NCI-H1105 treated with DMSO at 0.1 percent for 48 hours (cell line): ENCODE results near the gene KDELR1.
A peak's percentile ranks its signal among the peaks of the same experiment; 100 is the strongest.

ENCODE experiments used
- DNase-seq: peaks from one replicate; lab custom pipeline; 2025; lab: John Stamatoyannopoulos, UW

Gene KDELR1

GRCh38 chr19:48371367-48371766 lies 20.0 kb downstream of the KDELR1 start:
- no peak for DNase-seq

DNA sequence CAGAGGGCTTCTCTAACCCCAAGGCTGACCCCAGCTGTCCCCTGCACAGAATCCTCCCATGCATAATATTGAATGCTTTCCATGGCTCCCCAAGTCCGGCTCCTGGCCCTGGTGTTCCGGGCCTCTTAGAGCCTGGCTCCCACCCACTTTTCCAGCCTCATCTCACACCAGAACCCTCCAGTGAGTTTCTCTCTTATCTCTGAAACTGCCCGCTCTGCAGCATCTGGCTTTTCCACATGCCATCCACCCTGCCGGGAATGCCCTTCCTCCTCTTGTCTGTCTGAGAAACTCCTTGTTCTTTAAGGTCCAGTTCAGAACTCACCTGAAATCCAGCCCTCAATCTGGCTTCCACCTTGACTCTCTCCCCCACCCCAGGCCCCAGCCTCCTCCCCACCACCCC lies 20.4 kb downstream of the KDELR1 start:
- no peak for DNase-seq

DNA sequence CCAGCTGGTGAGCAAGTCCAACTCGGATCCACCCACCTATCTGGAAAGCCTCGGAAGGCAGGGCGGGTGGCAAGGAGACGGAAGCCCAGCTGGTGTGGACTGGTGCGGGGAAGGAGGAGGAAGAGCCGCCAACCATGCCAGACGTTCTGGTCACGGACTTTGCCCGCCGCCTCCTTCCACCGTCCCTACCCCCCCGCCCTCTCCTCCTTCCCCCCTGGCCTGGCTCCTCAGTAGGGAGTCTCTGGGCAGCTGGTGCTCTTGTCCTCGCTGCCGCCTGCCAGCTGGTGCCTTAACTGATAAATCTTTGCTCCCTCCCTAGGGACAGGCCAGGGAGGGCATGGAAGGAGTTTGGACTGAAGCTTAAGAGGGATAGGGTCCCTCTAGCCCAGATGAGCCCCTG lies 22.4 kb downstream of the KDELR1 start:
- DNase-seq: no peak

GRCh38 chr19:48367855-48368254 lies 23.5 kb downstream of the KDELR1 start:
- no peak for DNase-seq

DNA sequence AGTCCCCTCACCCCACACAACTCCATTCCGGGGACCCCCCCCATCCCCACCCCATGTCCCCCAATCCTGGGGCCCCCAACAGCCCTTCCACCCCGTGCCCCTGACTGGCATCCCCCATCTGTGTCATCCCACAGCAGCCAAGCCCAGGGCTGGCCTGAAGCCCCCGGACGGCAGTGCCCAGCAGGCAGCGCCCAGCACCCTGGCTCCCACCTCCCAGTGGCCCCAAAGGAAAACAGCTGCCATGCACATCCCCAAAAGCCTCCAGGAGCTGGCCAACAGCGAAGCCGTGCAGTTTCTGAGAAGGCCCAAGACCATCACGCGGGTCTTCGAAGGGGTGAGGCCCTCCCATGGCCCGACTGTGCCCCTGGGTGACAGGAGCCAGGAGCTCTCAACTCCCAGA lies 25.7 kb downstream of the KDELR1 start:
- no peak for DNase-seq

DNA sequence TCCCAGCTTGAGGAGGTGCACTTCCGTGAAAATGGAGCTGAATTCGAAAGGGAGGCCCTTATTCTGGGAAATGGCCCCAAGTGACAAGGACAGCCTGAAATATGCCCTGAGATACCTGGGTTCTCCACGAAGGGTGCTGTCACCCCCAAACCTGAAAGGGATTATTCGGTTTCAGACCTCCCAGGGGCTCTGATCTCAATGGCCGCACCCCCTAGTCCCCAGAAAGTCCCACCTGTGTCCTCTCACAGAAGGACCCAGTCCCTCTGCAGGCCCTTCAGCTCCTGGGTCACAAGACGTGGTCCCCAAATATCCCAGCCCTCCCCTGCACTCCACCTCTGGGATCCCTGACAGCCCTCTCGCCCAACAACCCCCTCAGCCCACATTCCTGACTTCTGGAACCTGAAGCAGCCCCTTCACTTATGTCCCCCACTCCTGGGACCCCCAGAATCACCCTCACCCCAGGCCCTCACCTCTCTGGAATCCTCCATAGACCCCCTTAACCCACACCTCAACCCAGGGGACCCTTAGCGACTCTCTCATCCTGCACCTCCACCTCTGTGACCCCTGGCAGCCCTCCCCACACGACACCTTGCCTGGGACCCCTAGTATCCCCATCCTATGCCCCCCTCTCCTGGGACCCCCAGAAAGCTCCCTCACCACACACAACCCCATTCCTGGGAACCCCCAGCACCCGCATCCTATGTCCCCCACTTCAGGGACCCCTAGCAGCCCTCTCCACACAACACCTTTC lies 26.6 kb downstream of the KDELR1 start:
- DNase-seq: no peak

- peak; percentile 99 for DNase-seq
These were observed 27.3 kb downstream of the KDELR1 start, which contains the start of the genes SYNGR4 and TMEM143 for GRCh38 chr19:48363810-48364597. SYNGR4 (plus strand) TSS chr19:48364367; CDS start chr19:48365843, 1,476 bp downstream. TMEM143 (minus strand) TSS chr19:48363940; CDS start chr19:48363920, 20 bp downstream.

DNA sequence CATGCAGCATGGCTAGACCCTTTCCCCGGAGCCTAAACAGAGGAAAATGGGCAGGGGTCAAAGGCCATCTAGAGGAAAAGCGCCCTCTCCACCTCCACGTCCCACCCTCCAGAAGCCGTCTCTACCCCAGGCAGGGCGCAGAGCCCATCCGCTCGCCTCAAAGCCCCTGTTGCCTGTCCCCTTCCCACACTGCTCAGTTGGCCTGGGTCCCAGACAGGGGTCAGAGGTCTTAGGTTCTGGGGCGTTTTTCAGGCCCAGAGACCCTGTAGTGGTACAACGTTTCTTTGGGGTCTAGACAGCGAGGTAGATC lies 27.9 kb downstream of the KDELR1 start:
- DNase-seq: no peak

DNA sequence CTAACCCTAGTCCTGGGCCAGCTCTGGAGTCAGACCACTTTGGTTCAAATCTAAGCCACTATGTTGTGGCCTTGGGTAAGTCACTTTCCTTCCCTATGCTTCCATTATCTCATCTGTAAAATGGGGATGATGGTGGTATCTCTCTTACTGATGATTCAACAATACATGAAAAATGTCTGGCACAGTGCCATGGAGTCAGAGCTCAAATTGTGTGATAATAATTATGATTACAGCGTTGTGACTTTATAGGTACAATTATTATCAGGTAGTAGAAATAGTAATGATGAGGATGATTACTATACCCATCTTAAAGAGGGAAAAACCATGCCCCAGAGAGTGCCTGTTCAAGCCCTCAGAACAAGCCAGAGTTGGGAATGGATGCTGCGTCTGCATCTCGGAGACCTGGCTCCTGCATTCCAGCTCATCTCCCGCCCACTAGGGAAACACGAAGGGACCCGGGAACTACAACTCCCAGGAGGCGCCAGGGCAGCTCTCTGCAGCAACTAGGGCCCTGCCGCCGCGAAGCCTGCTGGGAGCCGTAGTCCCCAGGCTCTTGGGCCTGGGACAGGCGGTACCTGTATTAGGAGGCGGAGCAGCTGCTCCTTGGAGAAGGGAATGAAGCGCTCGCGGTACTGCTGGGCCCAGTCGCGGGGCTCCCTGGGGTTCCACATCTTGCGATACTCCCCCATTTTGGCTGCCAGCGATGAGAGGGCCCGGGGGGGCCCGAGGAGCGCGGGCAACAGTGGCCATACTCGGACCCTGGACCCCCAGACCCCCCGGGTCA lies 28.4 kb downstream of the KDELR1 start:
- peak; percentile 97 for DNase-seq

DNA sequence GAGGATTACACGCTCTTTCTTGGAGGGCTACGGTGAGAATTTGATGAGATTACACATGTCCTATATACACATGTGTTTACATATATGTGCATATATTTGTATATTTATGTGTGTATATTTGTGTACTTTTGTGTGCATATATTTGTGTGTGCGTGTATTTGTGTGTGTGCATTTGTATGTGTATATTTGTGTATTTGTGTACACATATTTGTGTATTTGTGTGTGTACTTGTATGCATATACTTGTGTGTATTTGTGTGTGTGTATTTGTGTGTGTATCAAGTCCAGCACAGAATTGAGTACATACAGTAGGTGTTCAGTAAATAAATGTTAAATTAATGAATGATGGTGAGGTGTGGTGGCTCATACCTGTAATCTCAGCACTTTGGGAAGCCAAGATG lies 29.4 kb downstream of the KDELR1 start:
- no peak for DNase-seq

GRCh38 chr19:48359123-48359522 lies 32.2 kb downstream of the KDELR1 start:
- DNase-seq: no peak

DNA sequence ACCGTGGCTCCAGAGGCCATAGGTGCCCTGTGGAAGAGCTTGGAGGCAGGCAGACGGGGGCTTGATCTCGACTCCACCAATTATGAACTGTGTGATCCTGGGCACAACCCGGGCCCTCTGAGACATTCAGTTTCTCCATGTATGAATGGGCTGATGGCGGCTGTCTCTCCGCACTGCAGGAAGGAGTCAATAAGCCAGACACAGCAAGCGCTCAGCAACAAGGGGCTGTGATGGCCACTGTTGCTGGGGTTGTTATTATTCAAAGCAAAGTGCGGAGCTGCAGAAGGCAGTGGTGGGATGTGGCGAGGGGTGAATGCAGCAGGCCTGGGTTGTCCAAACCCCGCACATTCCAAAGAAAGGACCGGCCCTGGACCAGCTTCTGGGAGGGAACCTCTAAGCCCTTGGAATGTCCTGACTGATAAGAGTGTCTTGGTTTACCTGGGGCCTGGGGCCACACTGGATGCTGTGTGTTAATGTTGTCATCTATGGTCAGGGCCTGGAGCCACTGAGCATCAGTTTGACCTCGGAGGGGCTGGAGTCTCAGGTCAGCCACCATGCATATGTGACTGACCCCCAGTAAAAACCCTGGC lies 35.9 kb downstream of the KDELR1 start:
- DNase-seq: no peak

DNA sequence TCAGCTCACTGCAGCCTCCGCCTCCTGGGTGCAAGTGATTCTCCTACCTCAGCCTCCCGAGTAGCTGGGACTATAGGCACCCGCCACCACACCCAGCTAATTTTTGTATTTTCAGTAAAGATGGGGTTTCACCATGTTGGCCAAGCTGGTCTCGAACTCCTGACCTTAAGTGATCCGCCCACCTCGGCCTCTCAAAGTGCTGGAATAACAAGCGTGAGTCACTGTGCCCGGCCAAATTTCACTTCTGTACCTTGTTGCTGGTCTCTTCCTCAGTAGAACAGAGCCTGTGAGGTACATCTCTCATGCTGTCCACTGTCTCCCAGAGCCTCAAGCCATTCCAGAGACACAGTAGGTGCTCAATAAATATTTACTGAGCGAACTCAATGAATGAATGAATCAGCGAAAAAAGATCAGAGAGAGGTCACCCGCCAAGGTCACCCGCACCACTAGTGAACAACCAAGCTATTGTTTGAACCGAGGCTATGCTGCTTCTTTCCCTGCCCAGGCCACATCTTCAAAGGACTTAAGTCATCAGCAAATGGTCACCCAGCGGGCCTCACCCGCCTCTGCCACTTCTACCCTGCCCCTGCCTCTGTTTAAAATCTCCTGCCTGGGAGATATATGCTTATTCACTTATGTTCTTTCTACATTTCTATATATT lies 36.9 kb downstream of the KDELR1 start:
- DNase-seq: no peak

GRCh38 chr19:48353677-48354076 lies 37.7 kb downstream of the KDELR1 start:
- DNase-seq: no peak

- peak; percentile 40 for DNase-seq
These were observed 40.0 kb downstream of the KDELR1 start for GRCh38 chr19:48351341-48351752.

DNA sequence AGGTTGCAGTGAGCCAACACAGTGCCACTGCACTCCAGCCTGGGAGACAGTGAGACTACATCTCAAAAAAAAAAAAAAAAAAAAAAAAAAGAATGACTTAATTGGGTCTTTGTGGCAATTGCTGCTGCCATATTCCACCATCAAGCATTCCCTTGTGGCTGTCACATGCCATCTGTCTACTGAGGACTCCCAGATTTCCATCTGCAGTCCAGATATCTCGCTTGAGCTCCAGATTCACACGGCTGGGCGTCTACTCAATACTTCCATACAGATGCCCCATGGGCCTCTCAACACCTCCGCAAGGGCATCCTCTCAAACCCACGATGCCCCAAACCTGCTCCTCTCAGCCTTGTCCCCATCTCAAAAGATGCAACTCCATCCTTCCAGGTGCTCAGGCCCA lies 40.5 kb downstream of the KDELR1 start:
- DNase-seq: no peak

DNA sequence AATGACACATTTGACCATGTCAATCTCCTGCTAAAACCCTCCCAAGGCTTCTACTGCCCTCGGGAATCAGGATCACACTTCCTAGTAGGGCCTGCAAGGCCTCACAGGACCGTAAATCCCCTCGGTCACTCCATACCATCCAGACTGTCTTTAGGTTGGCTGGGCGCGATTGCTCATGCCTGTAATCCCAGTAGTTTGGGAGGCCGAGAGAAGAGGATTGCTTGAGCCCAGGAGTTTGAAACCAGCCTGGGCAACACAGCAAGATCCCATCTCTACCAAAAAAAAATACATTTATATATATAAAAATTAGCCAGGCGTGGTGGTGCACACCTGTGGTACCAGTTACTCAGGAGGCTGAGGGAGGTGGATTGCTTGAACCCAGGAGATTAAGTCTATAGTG lies 42.6 kb downstream of the KDELR1 start:
- DNase-seq: no peak

GRCh38 chr19:48348045-48348444 lies 43.3 kb downstream of the KDELR1 start:
- no peak for DNase-seq

- DNase-seq: no peak
These were observed 45.2 kb downstream of the KDELR1 start for GRCh38 chr19:48346191-48346590.

DNA sequence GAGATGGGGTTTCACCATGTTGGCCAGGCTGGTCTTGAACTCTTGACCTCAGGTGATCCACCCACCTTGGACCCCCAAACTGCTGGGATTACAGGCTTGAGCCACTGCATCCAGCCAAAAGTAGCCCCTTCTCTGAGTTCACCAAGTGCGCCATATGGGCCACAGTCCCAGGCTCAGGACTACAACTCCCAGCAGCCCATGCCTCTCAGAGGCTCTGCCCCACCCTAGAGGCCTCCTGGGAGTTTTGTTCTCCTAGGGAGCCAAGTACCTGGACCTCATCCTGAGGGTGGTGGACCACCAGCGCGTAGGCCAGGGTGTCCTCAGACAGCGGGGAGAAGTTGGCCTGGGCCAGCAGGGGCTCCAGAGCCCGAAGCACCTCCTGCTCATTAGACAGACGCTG lies 46.5 kb downstream of the KDELR1 start:
- DNase-seq: no peak

GRCh38 chr19:48342841-48343540 lies 48.4 kb downstream of the KDELR1 start:
- no peak for DNase-seq
